GM12878 (cell line): ENCODE results near the gene ZBTB5. TPM values are rescaled to one million over a fixed set of nuclear protein-coding genes. Genes with fewer than 3 reads are reported as not detected.
A peak's percentile ranks its signal among the peaks of the same experiment; 100 is the strongest.

Experiments
- ASH2L ChIP-seq: fragments of 300-600, 200-600 bp; sonication (generic); IDR thresholded peaks from 2 replicates; pipeline ENCODE4 v1.6.1; 2017; ENCODE audit warnings: low read depth, mild to moderate bottlenecking, borderline replicate concordance
- ATF2 ChIP-seq: IDR thresholded peaks from 2 replicates; pipeline ENCODE4 v1.6.1; 2012; ENCODE audit warnings: low read length, inconsistent platforms
- CEBPZ ChIP-seq: fragments of 150-350 bp; IDR thresholded peaks from 2 replicates; pipeline ENCODE4 v1.6.1; 2016; ENCODE audit warnings: low read depth, low read length
- CHD4 ChIP-seq: fragments of 200-600 bp; sonication (generic); IDR thresholded peaks from 2 replicates; pipeline ENCODE4 v1.6.1; 2016; ENCODE audit warnings: mild to moderate bottlenecking
- EED ChIP-seq: sonication (generic); IDR thresholded peaks from 2 replicates; pipeline ENCODE4 v1.6.1; 2016; ENCODE audit warnings: antibody characterized with exemption, low read depth
- ESRRA ChIP-seq: IDR thresholded peaks from 2 replicates; pipeline ENCODE4 v1.6.1; 2012; ENCODE audit warnings: mild to moderate bottlenecking, low read length, improper control_type of control experiment
- ETV6 ChIP-seq, 2 experiments: fragments of 450-650 bp in 1 of 2; IDR thresholded peaks in 1 of 2; conservative IDR thresholded peaks in 1 of 2; 2 replicates each; pipeline ENCODE4 v1.6.1; 2014; ENCODE audit warnings: antibody characterized with exemption in 1 of 2, borderline replicate concordance in 1 of 2, low read depth in 1 of 2, mild to moderate bottlenecking in 1 of 2, moderate library complexity in 1 of 2
- FOS ChIP-seq: IDR thresholded peaks from 3 replicates; pipeline ENCODE4 v1.6.1; 2011; ENCODE audit warnings: borderline replicate concordance; ENCODE audit not compliant: insufficient read length; ENCODE audit errors: extremely low read depth
- GABPA ChIP-seq: IDR thresholded peaks from 2 replicates; pipeline ENCODE4 v1.6.1; 2014; ENCODE audit warnings: antibody characterized with exemption, low read depth, mild to moderate bottlenecking, inconsistent platforms
- GATAD2B ChIP-seq: fragments of 450-650 bp; conservative IDR thresholded peaks from 2 replicates; pipeline ENCODE4 v1.6.1; 2017; ENCODE audit warnings: low read depth, mild to moderate bottlenecking, moderate library complexity
- HSF1 ChIP-seq: fragments of 150-350 bp; IDR thresholded peaks from 2 replicates; pipeline ENCODE4 v1.6.1; 2014; ENCODE audit warnings: mild to moderate bottlenecking, low read depth, low read length
- IKZF1 ChIP-seq: fragments of 450-650 bp; conservative IDR thresholded peaks from 2 replicates; pipeline ENCODE4 v1.6.1; 2017; ENCODE audit warnings: antibody characterized with exemption, mild to moderate bottlenecking
- MTA2 ChIP-seq: fragments of 450-650 bp; IDR thresholded peaks from 2 replicates; pipeline ENCODE4 v1.6.1; 2016; ENCODE audit warnings: low read depth, mild to moderate bottlenecking, moderate library complexity
- MYB ChIP-seq: fragments of 150-350 bp; IDR thresholded peaks from 2 replicates; pipeline ENCODE4 v1.6.1; 2014; ENCODE audit warnings: mild to moderate bottlenecking, low read depth, low read length, borderline replicate concordance
- NFIC ChIP-seq: IDR thresholded peaks from 2 replicates; pipeline ENCODE4 v1.6.1; 2012; ENCODE audit warnings: low read depth, mild to moderate bottlenecking, inconsistent platforms, low read length, moderate library complexity
- PKNOX1 ChIP-seq: fragments of 450-650 bp; IDR thresholded peaks from 2 replicates; pipeline ENCODE4 v1.6.1; 2016; ENCODE audit warnings: mild to moderate bottlenecking
- POLR2A ChIP-seq: IDR thresholded peaks from 2 replicates; pipeline ENCODE4 v1.6.1; 2011; ENCODE audit warnings: low read depth, mild to moderate bottlenecking, low read length
- POLR2AphosphoS5 ChIP-seq: IDR thresholded peaks from 2 replicates; pipeline ENCODE4 v1.6.1; 2011; ENCODE audit warnings: mild to moderate bottlenecking, low read length, inconsistent platforms
- RAD21 ChIP-seq: IDR thresholded peaks from 2 replicates; pipeline ENCODE4 v1.6.1; 2011; ENCODE audit warnings: mild to moderate bottlenecking, low read depth, low read length, moderate library complexity; ENCODE audit not compliant: insufficient read depth
- SIX5 ChIP-seq: IDR thresholded peaks from 2 replicates; pipeline ENCODE4 v1.6.1; 2011; ENCODE audit warnings: mild to moderate bottlenecking, low read depth, low read length, moderate library complexity; ENCODE audit not compliant: severe bottlenecking
- SRF ChIP-seq, 2 experiments: IDR thresholded peaks; 2 replicates each; pipeline ENCODE4 v1.6.1; 2011; ENCODE audit warnings: low read depth in 2 of 2, low read length in 2 of 2, mild to moderate bottlenecking in 1 of 2, moderate library complexity in 1 of 2
- STAT3 ChIP-seq: IDR thresholded peaks from 2 replicates; pipeline ENCODE4 v1.6.1; 2011; ENCODE audit warnings: low read depth, low read length, improper control_type of control experiment
- SUZ12 ChIP-seq: fragments of 200-600 bp; sonication (generic); IDR thresholded peaks from one replicate; pipeline ENCODE4 v1.6.1; 2018; ENCODE audit warnings: antibody characterized with exemption, mild to moderate bottlenecking; ENCODE audit not compliant: unreplicated experiment
- TARDBP ChIP-seq: IDR thresholded peaks from 2 replicates; pipeline ENCODE4 v1.6.1; 2016; ENCODE audit warnings: borderline replicate concordance
- TCF12 ChIP-seq: IDR thresholded peaks from 2 replicates; pipeline ENCODE4 v1.6.1; 2011; ENCODE audit warnings: low read depth, mild to moderate bottlenecking, low read length
- polyA plus RNA-seq, 11 experiments: library from polyadenylated mRNA; depleted of rRNA in 4 of 11; unstranded in 6 of 11; stranded (reverse) in 5 of 11; fragments of >200 nt; fragmentation: Nextera tagmentation in 4 of 11; fragmentation: Illumina TruSeq in 1 of 11; extraction: Ambion mirVana in 4 of 11; extraction: Trizol in 1 of 11; gene quantifications; 1 replicate in 1 of 11; 2 replicates in 10 of 11; pipeline versions ENCODE4 v1.2.1 to v1.2.3, GENCODE V29; 2011 to 2016; ENCODE audit warnings: inconsistent platforms in 2 of 11, missing spikeins in 2 of 11, low read depth in 1 of 11
- total RNA-seq, 4 experiments: library from RNA; depleted of rRNA in 3 of 4; stranded (reverse); fragments of >200 nt in 3 of 4; fragmentation: Illumina TruSeq in 1 of 4; extraction: Trizol in 1 of 4; gene quantifications; 2 replicates each; pipeline versions ENCODE4 v1.2.1 to v1.2.3, GENCODE V29; 2013 to 2021

Gene ZBTB5
- total and polyA plus RNA-seq, 10 of the 15 experiments (the other 5 are each of a cell fraction or from before 2014, with no cell fraction given), result 1.4 to 32.5 (median 12.1) TPM

GRCh38 chr9:37410354-37410861 lies 54.8 kb downstream of the ZBTB5 start (continued):
- TF ChIP-seq CEBPZ (no peak), STAT3 (no peak), GABPA (no peak), EED (no peak), SRF (IDR thresholded peaks at IDR 0.05; ENCODE audit: low read depth in 2 of 2, low read length in 2 of 2) (no peak), NFIC (no peak), HSF1 (no peak), CHD4 (no peak), TARDBP (0 out of 2 replicates have a peak, but pooled peaks have one; percentile 30), RAD21 (no peak), IKZF1 (peak; percentile 18; the same call in 1 of the 2 replicates), PKNOX1 (peak; percentile 73), ETV6 (conservative IDR thresholded peaks at IDR 0.05 in 1 of 2, IDR thresholded peaks at IDR 0.05 in 1 of 2; ENCODE audit: borderline replicate concordance in 1 of 2, low read depth in 1 of 2) (no peak; a peak in 1 of 4 replicates), ESRRA (no peak), POLR2AphosphoS5 (peak; percentile 78), SIX5 (no peak), ASH2L (no peak), FOS (no peak), MTA2 (no peak), SUZ12 (no peak), MYB (no peak), POLR2A (peak; percentile 67), GATAD2B (no peak), TCF12 (peak; percentile 50), ATF2 (no peak)
